Stimulated activated CD4-positive, alpha-beta T cell treated with anti-CD3 and anti-CD28 coated beads, Interleukin-4, amount 100 ng/mL, for 1 hour (primary cell): ENCODE measurements around the gene WWC2.

Experiments used
- DNase-seq: peaks from one replicate; pipeline ENCODE4 v3.0.0-alpha.2; 2020

WWC2 gene

GRCh38 chr4:183335369-183335940, 236.4 kb downstream of the WWC2 start:
- DNase-seq: no peak

GRCh38 chr4:183337349-183337748, 238.3 kb downstream of the WWC2 start:
- DNase-seq: no peak

DNA sequence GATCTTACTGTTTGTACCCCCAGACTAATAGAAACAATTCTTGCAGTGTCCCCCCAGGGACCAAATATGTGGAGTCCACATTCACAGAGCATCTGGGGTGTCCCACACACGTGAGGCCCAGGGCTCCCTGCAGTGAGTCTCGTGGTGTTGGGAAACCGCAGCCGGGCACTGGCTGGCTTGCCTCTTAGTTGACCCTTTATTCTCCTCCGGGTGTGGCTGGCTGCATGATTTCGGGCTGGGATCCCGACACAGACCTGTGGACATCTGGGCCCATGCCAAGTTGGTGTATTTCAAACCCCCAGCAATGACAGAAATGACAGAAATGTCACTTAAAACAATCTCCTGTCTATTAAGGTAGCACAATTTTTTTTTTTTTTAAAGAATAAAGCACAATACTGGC, 238.8 kb downstream of the WWC2 start:
- DNase-seq: no peak

DNA sequence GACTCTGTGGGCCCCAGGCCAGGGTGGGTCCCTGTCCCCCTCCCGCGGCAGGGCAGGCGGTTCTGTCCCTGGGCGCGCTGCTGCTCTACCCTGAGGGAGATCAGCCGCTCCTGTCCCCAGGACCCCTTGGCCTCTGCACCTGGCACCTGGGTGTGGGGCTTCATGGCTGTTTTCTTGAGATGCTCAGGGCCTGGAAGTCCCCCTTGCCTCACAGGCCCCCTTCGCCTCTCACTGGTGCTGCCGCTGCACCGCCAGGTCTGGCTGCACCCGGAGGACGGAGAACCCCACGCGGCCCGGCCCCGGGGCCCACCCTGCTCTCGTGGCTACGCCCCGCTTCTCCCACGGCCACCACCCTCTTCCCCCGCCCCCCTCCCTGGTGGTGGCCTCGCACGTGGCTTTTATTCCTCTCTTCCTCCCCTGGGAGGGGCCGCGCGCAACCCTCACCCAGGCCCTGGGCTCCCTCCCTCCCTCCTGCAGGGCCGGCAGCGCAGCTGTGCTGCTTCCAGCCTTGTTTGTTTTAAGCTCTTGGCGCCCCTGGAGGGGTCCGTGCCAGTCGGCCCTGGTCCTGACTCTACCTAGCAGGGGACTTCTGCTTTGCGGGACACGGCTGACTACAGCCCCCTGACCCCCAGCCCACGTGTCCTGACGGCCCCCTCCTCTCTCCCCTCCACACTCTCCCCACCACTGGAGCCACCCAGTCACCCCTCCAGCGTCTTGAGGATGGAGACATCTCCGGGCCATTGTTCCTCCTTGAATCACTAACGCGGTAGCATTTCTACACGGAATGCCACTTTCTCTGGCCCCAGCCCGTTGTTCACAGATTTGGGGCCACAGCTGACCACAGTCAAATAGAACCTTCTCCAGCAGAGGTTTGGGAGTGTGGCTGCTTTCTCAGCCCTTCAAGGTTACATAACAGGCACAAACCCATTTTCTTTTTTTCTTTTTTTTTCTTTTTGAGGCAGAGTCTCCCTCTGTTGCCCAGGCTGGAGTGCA, 243.8 kb downstream of the WWC2 start:
- no peak for DNase-seq

GRCh38 chr4:183343730-183344129, 244.7 kb downstream of the WWC2 start:
- DNase-seq: no peak

DNA sequence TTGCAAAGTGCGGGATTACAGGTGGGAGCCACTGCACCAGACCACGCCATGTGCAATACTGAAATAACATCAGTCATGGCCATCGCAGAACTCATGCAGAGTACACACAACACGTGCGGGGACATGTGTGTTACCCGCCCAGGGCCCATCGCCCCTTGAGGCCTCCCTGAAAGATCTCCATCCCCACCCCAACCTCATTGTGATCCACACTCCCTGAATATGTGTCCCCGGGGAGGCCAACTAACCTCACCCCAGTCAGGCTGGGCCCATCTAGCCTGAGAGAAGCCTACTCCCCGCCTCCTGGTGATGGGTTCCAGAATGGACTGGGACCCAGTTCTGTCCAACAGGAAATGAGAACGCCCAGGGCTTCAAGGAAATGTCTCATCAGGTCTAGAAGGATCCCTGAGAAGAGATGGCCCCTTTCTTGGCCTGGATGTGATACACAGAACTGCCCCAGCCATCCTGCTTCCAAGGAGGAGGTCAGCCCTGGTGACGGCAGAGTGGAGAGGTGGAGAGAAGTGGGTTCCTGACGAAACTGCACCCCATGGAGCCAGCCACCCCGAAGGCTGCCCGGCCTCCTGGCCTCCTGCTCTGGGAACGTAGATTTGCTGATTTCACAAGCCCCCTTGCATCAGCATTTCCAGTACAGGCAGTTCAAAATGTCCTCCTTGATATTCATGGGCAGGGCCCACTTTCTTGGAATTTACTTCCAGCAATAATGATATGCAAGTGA, 245.6 kb downstream of the WWC2 start:
- DNase-seq: no peak

DNA sequence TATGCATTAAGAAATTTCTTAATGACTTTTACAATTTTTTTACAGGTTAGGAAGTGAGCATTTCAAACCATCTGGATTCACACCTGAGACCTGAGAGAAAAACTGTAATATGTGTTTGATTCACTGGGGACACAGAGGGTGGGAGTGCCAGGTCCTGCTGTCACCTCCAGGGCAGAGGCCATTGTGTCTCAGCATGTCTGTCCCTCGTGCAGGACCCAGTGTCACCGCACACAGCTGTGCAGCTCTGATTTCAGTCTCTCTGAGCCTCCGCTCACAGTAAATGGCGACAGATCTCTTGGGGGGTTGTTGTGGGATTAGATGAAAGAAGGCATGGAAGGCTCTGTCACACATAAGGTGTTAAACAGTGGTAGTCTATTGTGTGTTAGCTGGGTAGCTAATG, 246.2 kb downstream of the WWC2 start:
- no peak for DNase-seq

DNA sequence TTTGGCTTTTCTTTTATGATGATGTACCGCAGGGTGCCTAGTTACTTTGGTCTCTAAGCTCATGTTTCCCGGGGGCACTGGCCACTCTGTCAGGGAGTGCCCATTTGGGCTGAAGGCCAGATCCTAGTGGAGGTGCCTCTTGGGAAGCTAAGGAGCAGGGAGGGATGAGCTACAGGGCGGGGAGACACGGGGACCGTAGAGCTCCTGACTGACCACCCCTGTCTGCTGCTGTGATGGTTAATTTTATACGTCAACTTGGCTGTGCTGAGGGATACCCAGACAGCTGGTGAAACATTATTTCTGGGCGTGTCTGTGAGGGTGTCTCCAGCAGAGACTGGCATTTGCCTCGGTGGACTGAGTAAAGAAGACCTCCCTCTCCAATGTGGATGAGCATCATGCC, 248.1 kb downstream of the WWC2 start:
- no peak for DNase-seq

- no peak for DNase-seq
Measured at GRCh38 chr4:183347566-183347965, 248.5 kb downstream of the WWC2 start.

DNA sequence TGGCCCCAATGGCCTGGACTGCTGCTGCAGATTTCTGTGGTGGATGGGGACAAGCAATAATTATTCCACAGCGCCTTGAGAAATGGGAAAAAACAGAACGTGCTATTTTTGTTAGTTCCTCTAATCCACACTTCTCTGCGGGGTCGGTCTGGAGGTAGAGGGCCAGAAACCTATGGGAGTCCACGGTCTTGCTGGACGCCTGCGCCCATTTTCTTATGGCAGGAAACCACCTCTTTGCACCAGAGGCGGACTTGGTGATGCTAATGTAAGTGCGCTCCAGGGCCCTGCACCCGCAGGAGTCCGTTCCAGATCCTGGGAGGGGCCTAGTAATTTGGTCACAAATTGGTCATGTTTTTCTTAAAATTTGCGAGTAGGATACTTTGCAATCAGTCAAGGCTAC, 249.1 kb downstream of the WWC2 start:
- no peak for DNase-seq

DNA sequence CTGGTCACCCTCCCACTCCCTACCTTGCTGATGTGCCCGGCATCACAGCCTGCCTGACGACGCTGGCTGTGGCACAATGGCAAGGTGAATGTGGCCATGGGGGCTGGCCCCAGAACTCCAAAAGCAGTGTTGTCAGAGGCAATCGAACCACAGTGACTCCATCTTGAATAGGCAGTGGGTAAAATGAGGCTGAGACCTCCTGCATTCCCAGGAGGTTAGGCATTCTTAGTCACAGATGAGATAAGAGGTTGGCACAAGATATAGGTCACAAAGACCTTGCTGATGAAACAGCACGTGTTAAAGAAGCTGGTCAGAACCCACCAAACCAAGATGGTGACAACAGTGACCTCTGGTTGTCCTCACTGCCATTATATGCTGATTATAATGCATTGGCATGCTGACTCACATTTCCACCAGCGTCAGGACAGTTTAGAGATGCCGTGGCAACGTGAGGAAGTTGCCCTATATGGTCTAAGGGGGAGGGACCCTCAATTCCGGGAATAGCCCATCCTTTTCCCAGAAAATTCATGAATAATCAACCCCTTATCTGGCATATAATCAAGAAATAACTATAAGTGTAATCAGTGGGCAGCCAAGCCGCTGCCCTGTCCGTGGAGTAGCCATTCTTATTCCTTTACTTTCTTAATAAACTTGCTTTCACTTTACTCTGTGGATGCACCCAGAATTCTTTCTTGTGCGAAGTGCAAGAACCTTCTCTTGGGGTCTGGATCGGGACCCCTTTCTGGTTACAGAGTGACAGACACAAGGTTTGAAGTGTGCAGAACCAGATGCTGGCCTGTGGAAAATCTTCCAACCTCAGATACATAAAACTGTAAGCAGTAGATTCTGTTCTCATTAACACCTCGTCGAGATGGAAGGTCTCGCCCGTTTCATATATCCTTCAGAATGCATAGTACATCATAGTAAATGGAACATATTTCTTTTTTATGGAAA, 249.9 kb downstream of the WWC2 start:
- no peak for DNase-seq

- no peak for DNase-seq
Measured at GRCh38 chr4:183349673-183350072, 250.6 kb downstream of the WWC2 start.

- no peak for DNase-seq
Measured at GRCh38 chr4:183350317-183351071, 251.4 kb downstream of the WWC2 start.

DNA sequence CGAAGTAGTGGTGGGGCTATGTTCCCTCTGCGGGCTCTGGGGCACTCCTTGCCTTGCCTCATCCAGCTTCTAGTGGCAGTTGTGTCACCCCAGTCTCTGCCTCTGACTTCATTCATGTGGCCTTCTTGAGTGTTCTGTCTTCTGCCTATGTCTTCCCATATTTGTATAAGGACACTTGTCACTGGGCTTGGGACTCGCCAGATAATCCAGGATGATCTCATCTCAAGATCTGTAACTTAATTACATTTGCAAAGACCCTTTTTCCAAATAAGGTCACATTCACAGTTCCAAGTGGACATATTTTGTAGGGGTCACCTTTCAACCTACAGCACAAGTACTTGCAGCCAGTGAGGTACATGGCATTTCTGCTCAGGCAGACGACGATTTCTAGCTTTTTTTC, 253.5 kb downstream of the WWC2 start:
- no peak for DNase-seq

DNA sequence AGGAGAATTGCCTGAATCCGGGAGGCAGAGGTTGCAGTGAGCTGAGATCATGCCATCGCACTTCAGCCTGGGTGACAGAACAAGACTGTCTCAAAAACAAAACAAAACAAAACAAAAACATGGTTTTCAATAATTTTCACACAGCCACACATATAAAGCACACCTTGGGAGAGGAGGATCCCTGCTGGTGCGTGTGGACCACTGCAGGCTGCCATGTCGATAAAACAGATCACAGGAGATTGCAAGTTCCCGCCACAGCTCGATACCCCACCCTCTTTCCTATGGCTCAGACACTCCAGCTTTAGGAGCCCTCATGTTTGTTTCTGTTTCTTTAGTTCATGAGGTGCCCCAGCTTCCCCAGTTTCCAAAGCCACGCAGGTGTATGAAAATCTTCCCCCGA, 254.5 kb downstream of the WWC2 start:
- DNase-seq: no peak

DNA sequence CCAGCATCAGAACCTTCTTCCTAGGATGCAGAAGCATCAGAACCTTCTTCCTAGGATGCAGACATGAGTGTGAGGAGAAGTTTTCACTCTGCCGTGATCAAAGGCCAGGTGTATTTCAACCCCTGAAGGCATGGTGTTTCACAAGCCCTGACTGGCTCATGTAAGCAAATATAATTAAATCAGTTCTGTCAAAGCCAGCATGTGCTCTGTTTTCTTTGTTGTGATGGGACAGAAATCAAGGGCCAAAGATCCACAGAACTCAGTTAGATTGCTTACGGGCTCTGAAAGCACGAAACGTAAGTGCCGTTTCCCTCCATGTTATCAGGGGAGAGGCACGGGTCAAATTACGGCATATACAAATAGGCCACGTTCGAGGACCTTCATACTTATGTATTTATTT, 255.2 kb downstream of the WWC2 start:
- DNase-seq: no peak

DNA sequence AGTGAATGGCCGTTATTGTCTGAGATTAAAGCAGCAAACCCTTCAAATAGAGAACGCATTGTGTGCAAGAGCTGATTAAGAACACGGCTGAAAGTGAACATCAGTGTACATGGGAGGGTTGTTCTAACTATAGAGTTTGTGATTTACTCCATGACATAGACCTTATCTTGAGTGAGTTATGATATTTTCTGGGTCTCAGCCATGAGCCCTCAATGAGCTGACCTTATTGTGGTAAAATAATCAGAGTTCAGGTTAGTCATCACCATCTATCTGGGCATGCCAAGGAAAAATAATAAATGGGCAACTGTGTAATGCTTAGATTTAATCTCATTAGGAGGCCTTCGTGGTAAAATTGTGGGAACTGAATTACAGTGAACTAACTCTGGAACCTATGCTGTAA, 256.3 kb downstream of the WWC2 start:
- no peak for DNase-seq

DNA sequence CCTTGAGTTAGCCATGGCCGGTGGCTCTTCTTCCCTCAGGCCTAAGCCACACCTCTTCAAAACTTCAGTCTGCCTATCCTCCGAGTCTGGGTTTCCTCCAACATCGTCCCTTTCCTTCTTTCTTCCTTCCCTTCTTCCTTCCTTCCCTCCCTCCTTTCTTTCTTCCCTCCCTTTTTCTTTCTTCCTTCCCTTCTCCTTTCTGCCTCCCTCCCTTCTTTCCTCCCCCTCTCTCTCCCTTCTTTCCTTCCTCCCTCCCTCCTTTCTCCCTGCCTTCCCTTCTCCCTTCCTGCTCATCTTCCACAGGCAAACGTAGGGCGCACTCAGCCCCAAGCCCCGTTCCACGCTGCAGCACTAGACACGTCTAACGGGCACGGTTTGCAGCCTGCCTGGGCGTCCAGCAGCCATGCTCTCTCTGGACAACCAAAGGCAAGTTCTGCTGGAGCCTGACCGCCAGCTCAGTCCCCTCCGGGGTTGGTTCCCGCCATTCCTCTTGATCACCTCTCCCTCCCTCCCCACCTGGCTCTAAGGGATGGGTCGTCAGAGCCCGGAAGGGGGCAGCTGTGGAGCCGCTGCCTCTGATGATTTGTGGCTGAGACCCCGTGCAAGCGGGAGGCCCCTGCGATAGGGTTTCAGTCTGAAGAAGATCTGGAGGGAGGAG, 257.2 kb downstream of the WWC2 start:
- DNase-seq: no peak

DNA sequence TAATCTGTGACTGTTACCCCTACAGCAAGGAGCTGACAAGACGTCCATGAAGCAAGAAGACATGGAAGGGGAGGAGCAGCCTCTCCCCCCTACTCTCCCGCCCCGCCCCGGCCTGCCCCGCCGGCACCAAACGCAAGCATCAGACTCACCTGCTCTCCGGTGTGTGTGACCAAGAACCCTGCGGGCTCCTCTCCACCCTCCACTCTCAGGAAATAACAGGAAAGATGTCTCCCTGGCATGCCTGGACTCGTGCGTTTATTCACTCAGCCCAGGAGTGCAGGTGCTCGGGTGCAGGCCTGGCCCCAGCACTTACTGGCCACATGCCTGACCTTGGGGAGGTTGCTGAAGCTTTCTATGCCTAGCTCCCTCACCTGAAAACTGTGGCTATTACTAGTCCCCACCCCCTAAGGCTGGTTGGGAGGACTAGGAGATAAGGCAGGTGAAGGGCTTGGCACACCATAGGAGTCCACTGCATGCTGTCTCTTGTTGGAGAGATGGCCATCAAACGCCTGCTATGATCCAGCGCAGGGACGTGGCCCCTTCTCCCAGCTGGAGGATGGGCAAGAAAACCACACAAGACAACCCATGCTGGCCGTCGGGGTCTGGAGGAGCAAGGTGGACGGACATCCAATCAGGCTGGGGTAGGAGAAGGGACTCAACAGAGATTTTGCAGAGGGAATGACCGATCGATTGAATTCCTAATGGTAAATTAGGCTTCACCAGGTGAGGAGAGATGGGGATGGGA, 258.0 kb downstream of the WWC2 start:
- no peak for DNase-seq

DNA sequence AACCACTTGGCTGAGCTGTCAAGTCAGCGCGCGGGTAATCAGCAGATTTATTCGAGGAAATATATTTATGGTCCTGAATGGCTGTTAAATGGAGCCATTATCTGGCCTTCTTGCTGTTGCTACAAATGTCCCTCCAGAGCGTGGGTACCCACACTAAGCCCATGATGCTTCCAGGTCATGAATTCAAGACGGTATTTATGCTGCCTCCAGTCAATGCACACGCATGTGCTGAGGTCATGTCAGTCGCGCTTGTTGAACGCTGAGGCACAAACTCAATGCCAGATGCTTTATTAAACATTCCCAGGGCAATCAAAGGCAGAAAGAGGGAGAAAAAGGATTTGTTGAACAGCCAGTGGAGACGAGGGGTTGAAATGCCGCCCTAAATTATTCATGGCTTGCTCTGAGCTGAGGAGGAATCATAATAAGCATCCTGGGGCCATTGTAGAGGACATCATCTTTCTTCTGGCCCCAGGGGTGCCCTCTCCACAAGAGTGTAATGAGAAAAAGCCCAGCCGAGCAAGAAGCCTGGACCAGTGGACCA, 259.2 kb downstream of the WWC2 start:
- no peak for DNase-seq
